H1 (cell line): ENCODE data around the gene HTRA2. TPM values are rescaled to one million over a fixed set of nuclear protein-coding genes. Genes with fewer than 3 reads are reported as not detected.

Experiments
- CTBP2 ChIP-seq: IDR thresholded peaks from 2 replicates; pipeline ENCODE4 v1.7.0; 2011; ENCODE audit warnings: borderline replicate concordance, mild to moderate bottlenecking, moderate library complexity, mixed read lengths, low read length; ENCODE audit not compliant: insufficient read depth, insufficient read length
- GTF2F1 ChIP-seq: IDR thresholded peaks from 2 replicates; pipeline ENCODE4 v1.6.1; 2012; ENCODE audit warnings: low read depth, low read length, improper control_type of control experiment, borderline replicate concordance
- RNF2 ChIP-seq: fragments of 200-900, 300-1000 bp; sonication (generic); IDR thresholded peaks from 2 replicates; pipeline ENCODE4 v1.7.1; 2016; ENCODE audit warnings: borderline replicate concordance, low read depth, mild to moderate bottlenecking, antibody characterized with exemption, low read length; ENCODE audit not compliant: poor library complexity, severe bottlenecking; ENCODE audit errors: missing control alignments
- polyA plus RNA-seq, 7 experiments: library from polyadenylated mRNA; depleted of rRNA in 3 of 7; stranded (reverse) in 5 of 7; unstranded in 2 of 7; fragments of >200 nt in 5 of 7; fragments of 200-250 nt in 2 of 7; gene quantifications; 1 replicate in 5 of 7; 2 replicates in 1 of 7; 4 replicates in 1 of 7; pipeline versions ENCODE4 v1.2.1 to v1.2.3, GENCODE V29; 2011 to 2013; ENCODE audit warnings: missing spikeins in 2 of 7, mixed read lengths in 2 of 7
- total RNA-seq: library from RNA; stranded (reverse); fragmentation: NEBNext Ultra II Directional; extraction: Animal tissue kit (Norgen Biotek cat#: 25700); gene quantifications from 2 replicates; pipeline ENCODE4 v1.2.1, GENCODE V29; 2021

HTRA2 gene
- total and polyA plus RNA-seq, 2 of the 8 experiments (the other 6 are each of a cell fraction or from before 2014, with no cell fraction given), result 21.6 to 37.6 TPM

- TF ChIP-seq GTF2F1 (no peak), CTBP2 (peak; percentile 53), RNF2 (peak; percentile 71)
Observed at GRCh38 chr2:74498500-74499266, 31.1 kb upstream of the HTRA2 start (continued).
